ENCODE results near the gene GSTT2B. TPM values are rescaled to one million over a fixed set of nuclear protein-coding genes. Genes with fewer than 3 reads are reported as not detected.
A peak's percentile ranks its signal among the peaks of the same experiment; 100 is the strongest.
"Not testable (repeated sequence)": the region's sequence is repeated elsewhere in the genome, so short reads cannot be mapped to it uniquely, and the experiment has no call there.

The GSTT2B gene
- total RNA-seq, 1 donor from 2014 or later: not detected

DNA sequence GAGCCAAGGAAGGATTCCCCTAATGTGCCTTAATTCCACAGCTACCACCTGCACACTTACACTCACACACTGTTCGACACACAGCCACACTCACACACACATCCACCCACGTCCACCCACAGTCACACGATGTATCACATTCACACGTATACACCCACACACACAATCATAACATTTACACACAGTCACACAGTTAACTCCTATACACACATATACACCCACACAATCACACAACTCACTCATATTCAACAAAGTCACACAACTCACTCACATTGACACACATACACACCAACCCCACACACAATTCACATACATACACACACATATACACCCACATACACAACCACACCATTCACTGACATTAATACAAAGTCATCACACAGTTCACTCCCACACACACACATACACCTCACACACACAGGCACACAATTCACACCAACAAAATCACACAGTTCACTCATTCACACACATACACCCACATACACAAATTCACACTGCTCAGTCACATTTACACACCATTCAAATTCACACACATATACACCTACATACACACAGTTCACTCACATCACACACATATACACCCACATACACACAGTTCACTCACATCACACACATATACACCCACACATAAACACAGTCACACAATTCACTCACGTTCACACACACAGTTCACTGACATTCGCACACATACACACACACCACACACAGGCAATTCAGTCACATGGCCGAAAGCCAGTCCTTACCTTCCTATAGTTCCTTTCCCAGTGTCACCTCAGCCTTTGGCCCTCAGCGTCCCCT, 6.6 kb downstream of the GSTT2B start:
- not testable (repeated sequence) for H3K79me2 ChIP-seq (ENCODE audit: low read depth); H3K36me3 ChIP-seq; H3K4me1 ChIP-seq; H3K9ac ChIP-seq; H3K4me3 ChIP-seq; H4K20me1 ChIP-seq (ENCODE audit: low read depth); H3K9me3 Mint-ChIP-seq; H3K9me3 ChIP-seq (ENCODE audit: low read depth); DNase-seq (ENCODE audit: low spot score); H3F3A ChIP-seq (ENCODE audit: low read depth); H3K36me3 Mint-ChIP-seq; H3K27ac ChIP-seq; H3K27me3 Mint-ChIP-seq (ENCODE audit: insufficient read depth, low read depth); H3K27me3 ChIP-seq; H3K4me2 ChIP-seq; H2AFZ ChIP-seq (replicated peaks)
- Mint-ChIP-seq H3K4me1 (peaks cover 15% of the 10 kb centered on the region), H3K27ac (peak overlapping the region; percentile 2), H3K4me3 (peak overlapping the region; percentile 5)

- not testable (repeated sequence) for H3K4me2 ChIP-seq; H3K4me1 ChIP-seq; H3K4me3 ChIP-seq; H3K27ac ChIP-seq; H3K27me3 ChIP-seq; H3K79me2 ChIP-seq (ENCODE audit: low read depth); H3F3A ChIP-seq (ENCODE audit: low read depth); H3K36me3 ChIP-seq; H3K4me3 Mint-ChIP-seq; H3K9me3 Mint-ChIP-seq; H4K20me1 ChIP-seq (ENCODE audit: low read depth); H3K9me3 ChIP-seq (ENCODE audit: low read depth); H3K27me3 Mint-ChIP-seq (ENCODE audit: insufficient read depth, low read depth); DNase-seq (ENCODE audit: low spot score); H3K9ac ChIP-seq; H2AFZ ChIP-seq (replicated peaks); H3K36me3 Mint-ChIP-seq; H3K27ac Mint-ChIP-seq
- H3K4me1 Mint-ChIP-seq: peaks cover 15% of the 10 kb centered on the region
Measured at GRCh38 chr22:23953485-23953884, 7.5 kb downstream of the GSTT2B start.

DNA sequence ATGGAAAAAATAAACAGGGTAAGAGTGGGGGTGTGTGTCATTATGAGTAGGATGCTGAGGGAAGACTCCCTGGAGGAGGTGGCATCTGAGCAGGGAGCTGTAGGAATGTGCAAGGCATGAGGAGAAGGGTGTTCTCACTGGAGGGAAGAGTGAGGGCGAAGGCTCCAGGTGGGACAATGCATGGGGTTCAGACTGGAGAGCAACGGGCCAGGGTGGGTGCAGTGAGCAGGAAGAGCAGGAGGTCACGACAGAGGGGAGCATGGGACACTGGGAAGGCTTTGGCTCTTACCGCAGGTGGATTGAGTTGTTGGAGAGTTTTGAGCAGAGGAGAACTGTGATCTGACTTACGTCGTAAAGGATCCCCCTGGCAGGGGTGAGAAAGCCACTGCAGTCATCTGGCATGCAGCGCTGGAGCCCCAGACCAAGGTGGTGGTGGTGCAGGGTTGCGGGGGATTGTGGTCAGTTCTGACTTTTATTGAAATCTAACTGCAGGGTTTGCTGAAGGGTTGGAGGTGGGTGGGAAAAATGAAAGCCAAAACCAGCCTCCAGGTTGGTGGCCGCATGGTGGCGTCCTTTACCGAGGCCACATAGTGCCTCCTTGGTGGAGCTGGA, 8.1 kb downstream of the GSTT2B start:
- peak overlapping the region; percentile 81 for H3K27ac Mint-ChIP-seq
- H3K4me2 ChIP-seq; H2AFZ ChIP-seq (replicated peaks); H3K27ac ChIP-seq; H3K9ac ChIP-seq; DNase-seq (ENCODE audit: low spot score); H3K36me3 Mint-ChIP-seq; H3F3A ChIP-seq (ENCODE audit: low read depth); H4K20me1 ChIP-seq (ENCODE audit: low read depth); H3K27me3 ChIP-seq; H3K36me3 ChIP-seq; H3K4me1 ChIP-seq; H3K79me2 ChIP-seq (ENCODE audit: low read depth); H3K27me3 Mint-ChIP-seq (ENCODE audit: insufficient read depth, low read depth); H3K9me3 ChIP-seq (ENCODE audit: low read depth); H3K9me3 Mint-ChIP-seq; H3K4me3 ChIP-seq: not testable (repeated sequence)
- peak overlapping the region; percentile 21 for H3K4me3 Mint-ChIP-seq
- H3K4me1 Mint-ChIP-seq: peaks cover 15% of the 10 kb centered on the region

DNA sequence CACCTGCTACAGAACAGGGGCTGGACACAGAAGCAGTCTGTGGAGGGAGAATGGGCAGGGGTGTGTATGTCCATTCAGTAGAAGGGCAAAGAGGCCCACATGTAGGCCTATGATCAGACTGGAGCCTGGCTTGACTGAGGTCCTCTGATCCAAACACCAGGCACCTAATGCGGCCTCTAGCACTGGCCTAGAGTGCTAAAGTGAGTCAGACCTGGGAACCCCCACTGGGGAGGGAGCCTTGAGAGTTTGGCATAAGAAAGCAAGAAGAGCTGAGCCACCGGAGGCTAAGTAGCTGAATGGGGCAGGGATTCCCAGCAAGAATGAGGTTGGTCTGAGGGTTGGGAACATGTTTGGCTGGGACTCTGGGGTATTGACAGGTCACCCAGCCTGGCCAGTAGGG, 9.6 kb downstream of the GSTT2B start:
- not testable (repeated sequence) for DNase-seq (ENCODE audit: low spot score)

GRCh38 chr22:23949764-23950163, 11.2 kb downstream of the GSTT2B start:
- not testable (repeated sequence) for H3K27me3 ChIP-seq; H3K79me2 ChIP-seq (ENCODE audit: low read depth); H3K27ac Mint-ChIP-seq; H3K27me3 Mint-ChIP-seq (ENCODE audit: insufficient read depth, low read depth); H4K20me1 ChIP-seq (ENCODE audit: low read depth); H3K36me3 Mint-ChIP-seq; H2AFZ ChIP-seq (replicated peaks); H3K9me3 Mint-ChIP-seq; H3K9me3 ChIP-seq (ENCODE audit: low read depth); H3K4me1 Mint-ChIP-seq; H3K4me3 ChIP-seq; H3K36me3 ChIP-seq; H3F3A ChIP-seq (ENCODE audit: low read depth); DNase-seq (ENCODE audit: low spot score); H3K27ac ChIP-seq; H3K9ac ChIP-seq; H3K4me1 ChIP-seq; H3K4me2 ChIP-seq; H3K4me3 Mint-ChIP-seq

More for the DNA sequence above, 9.6 kb downstream of the GSTT2B start:
- not testable (repeated sequence) for H3K36me3 ChIP-seq; H3K36me3 Mint-ChIP-seq; H3K4me3 ChIP-seq; H3K9ac ChIP-seq; H2AFZ ChIP-seq (replicated peaks); H3K9me3 ChIP-seq (ENCODE audit: low read depth); H3K79me2 ChIP-seq (ENCODE audit: low read depth); H3K27me3 Mint-ChIP-seq (ENCODE audit: insufficient read depth, low read depth); H3F3A ChIP-seq (ENCODE audit: low read depth); H3K4me2 ChIP-seq; H3K9me3 Mint-ChIP-seq; H3K4me1 ChIP-seq; H3K4me3 Mint-ChIP-seq; H4K20me1 ChIP-seq (ENCODE audit: low read depth); H3K27ac ChIP-seq; H3K27me3 ChIP-seq; H3K27ac Mint-ChIP-seq
- H3K4me1 Mint-ChIP-seq: peaks cover 13% of the 10 kb centered on the region

DNA sequence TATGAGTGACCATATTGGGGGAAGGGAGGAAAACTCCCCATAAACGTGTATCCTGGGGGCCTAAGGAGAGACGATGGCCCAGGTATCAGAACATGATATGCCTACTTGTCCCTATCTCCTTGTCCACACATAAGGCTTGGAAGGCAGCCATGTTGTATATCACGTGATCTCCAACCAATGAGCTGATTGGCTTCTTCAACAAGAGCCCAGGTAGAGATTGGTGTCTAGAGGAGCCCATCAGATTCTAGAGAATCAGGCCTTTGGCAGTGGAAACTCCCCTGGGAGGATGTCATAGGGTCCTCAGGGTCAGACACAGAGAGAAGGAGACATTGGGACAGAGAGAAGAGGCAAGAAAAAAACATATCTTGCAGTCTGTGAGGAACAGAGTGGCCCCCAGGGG, 13.6 kb downstream of the GSTT2B start:
- H3K4me1 Mint-ChIP-seq; H3K27me3 ChIP-seq; H3F3A ChIP-seq (ENCODE audit: low read depth); H3K4me1 ChIP-seq; H3K4me3 ChIP-seq; H3K36me3 Mint-ChIP-seq; H3K9ac ChIP-seq; H3K36me3 ChIP-seq; H3K27me3 Mint-ChIP-seq (ENCODE audit: insufficient read depth, low read depth); H3K4me3 Mint-ChIP-seq; DNase-seq (ENCODE audit: low spot score); H3K27ac Mint-ChIP-seq; H4K20me1 ChIP-seq (ENCODE audit: low read depth); H3K79me2 ChIP-seq (ENCODE audit: low read depth); H3K4me2 ChIP-seq; H3K27ac ChIP-seq; H3K9me3 ChIP-seq (ENCODE audit: low read depth); H3K9me3 Mint-ChIP-seq; H2AFZ ChIP-seq (replicated peaks): not testable (repeated sequence)

DNA sequence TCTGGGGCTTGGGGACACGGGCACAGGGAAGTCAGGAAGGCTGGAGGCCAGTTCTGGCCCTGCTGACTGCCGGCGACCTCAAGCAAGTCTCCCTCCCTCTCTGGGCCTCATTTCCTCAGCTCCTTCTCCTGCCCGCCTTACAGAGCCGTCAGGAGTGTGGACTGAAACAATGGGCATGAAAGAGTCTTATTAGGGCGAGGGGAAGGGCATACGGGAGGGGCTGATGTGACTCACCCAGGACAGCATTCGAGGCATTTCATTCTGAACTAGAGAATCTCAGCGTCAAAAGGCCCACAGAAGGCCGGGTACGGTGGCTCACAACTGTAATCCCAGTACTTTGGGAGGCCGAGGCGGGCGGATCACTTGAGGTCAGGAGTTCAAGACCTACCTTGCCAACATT, 20.8 kb downstream of the GSTT2B start:
- not testable (repeated sequence) for H3K79me2 ChIP-seq (ENCODE audit: low read depth); H4K20me1 ChIP-seq (ENCODE audit: low read depth); H3K4me3 Mint-ChIP-seq; H3K4me1 Mint-ChIP-seq; H3K27me3 Mint-ChIP-seq (ENCODE audit: insufficient read depth, low read depth); H2AFZ ChIP-seq (replicated peaks); H3K36me3 Mint-ChIP-seq; H3K36me3 ChIP-seq; H3F3A ChIP-seq (ENCODE audit: low read depth); H3K27me3 ChIP-seq; H3K9me3 Mint-ChIP-seq; H3K9me3 ChIP-seq (ENCODE audit: low read depth); H3K27ac Mint-ChIP-seq; DNase-seq (ENCODE audit: low spot score); H3K27ac ChIP-seq; H3K4me3 ChIP-seq; H3K4me2 ChIP-seq; H3K9ac ChIP-seq; H3K4me1 ChIP-seq
